HEK293T (cell line): Measurements from ENCODE around the gene BRCA1.

Source experiments
- BHLHE40 ChIP-seq: fragments of 450-650 bp; IDR thresholded peaks from 2 replicates; pipeline ENCODE4 v1.6.1; 2016; ENCODE audit warnings: mild to moderate bottlenecking, moderate library complexity, borderline replicate concordance
- ELF4 ChIP-seq: fragments of 450-650 bp; IDR thresholded peaks from 2 replicates; pipeline ENCODE4 v1.6.1; 2017; ENCODE audit warnings: antibody characterized with exemption
- FOXA1 ChIP-seq: fragments of 450-650 bp; IDR thresholded peaks from 2 replicates; pipeline ENCODE4 v1.6.1; 2016; ENCODE audit warnings: mild to moderate bottlenecking
- FOXK2 ChIP-seq: fragments of 450-650 bp; IDR thresholded peaks from 2 replicates; pipeline ENCODE4 v1.6.1; 2016; ENCODE audit warnings: mild to moderate bottlenecking
- FOXM1 ChIP-seq: fragments of 450-650 bp; IDR thresholded peaks from 2 replicates; pipeline ENCODE4 v1.6.1; 2017; ENCODE audit warnings: mild to moderate bottlenecking, borderline replicate concordance
- HDGF ChIP-seq: fragments of 450-650 bp; IDR thresholded peaks from 2 replicates; pipeline ENCODE4 v1.6.1; 2017; ENCODE audit warnings: antibody characterized with exemption, borderline replicate concordance
- SP1 ChIP-seq: fragments of 450-650 bp; IDR thresholded peaks from 2 replicates; pipeline ENCODE4 v1.6.1; 2017
- SUZ12 ChIP-seq: fragments of 450-650 bp; IDR thresholded peaks from 2 replicates; pipeline ENCODE4 v1.6.1; 2016; ENCODE audit warnings: mild to moderate bottlenecking
- ZNF384 ChIP-seq: fragments of 450-650 bp; IDR thresholded peaks from 2 replicates; pipeline ENCODE4 v1.6.1; 2016
- TF ChIP-seq, protein P1 (sequence below): fragments of 450-650 bp; IDR thresholded peaks from 2 replicates; pipeline ENCODE4 v1.6.1; 2016

GRCh38 chr17:43170766-43171585 lies 45.8 kb upstream of the BRCA1 start, which contains the start of gene NBR1:
- TF ChIP-seq ELF4 (no peak), FOXM1 (no peak), SP1 (no peak), ZNF384 (no peak), FOXK2 (peak; percentile 83), HDGF (no peak), BHLHE40 (no peak), SUZ12 (no peak), FOXA1 (no peak)
- TF ChIP-seq, protein P1, sequence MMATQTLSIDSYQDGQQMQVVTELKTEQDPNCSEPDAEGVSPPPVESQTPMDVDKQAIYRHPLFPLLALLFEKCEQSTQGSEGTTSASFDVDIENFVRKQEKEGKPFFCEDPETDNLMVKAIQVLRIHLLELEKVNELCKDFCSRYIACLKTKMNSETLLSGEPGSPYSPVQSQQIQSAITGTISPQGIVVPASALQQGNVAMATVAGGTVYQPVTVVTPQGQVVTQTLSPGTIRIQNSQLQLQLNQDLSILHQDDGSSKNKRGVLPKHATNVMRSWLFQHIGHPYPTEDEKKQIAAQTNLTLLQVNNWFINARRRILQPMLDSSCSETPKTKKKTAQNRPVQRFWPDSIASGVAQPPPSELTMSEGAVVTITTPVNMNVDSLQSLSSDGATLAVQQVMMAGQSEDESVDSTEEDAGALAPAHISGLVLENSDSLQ, result peak; percentile 99
